Measurements from ENCODE around the gene SERTAD3. TPM values are rescaled to one million over a fixed set of nuclear protein-coding genes. Genes with fewer than 3 reads are reported as not detected.

Gene SERTAD3
- total and polyA plus RNA-seq, 2 experiments from 2014 or later, result 37.9 to 41.2 TPM

DNA sequence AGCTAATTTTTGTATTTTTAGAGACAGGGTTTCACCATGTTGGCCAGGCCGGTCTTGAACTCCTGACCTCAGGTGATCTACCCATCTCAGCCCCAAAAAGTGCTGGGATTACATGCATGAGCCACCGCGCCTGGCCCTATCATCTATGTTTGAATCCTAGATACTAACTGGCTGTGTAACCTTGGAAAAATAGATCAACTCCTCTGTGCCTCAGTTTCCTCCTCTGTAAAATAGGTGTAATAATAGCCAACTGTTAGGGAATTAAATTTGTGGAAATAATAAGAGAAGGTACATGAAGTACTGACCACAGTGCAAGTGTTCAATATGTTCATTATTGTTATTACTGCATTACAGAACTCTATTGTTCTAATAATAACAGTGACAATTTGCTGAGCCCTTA lies 27.0 kb upstream of the SERTAD3 start:
- H2AFZ ChIP-seq, result no peak overlapping the region
- no peak overlapping the region for H3K4me3 ChIP-seq
- H3K79me2 ChIP-seq (ENCODE audit: insufficient read depth), result no peaks in the 10 kb centered on the region
- no peak overlapping the region for H3K4me2 ChIP-seq (ENCODE audit: unreplicated experiment)
- no peaks in the 10 kb centered on the region for H3F3A ChIP-seq (ENCODE audit: insufficient read depth)
- in situ Hi-C loops (cut with MboI), result no loop called here
- no peaks in the 10 kb centered on the region for H3K27me3 ChIP-seq (replicated peaks; ENCODE audit: insufficient read depth)
- no peak for DNase-seq
- TF ChIP-seq EZH2phosphoT487 (IDR thresholded peaks at IDR 0.05; ENCODE audit: insufficient read depth, low read depth) (no peak), EZH2 (IDR thresholded peaks at IDR 0.05; ENCODE audit: insufficient read depth, poor library complexity, severe bottlenecking) (no peak)
- peaks cover 7% of the 10 kb centered on the region; the same call in 1 of the 2 replicates for H3K4me1 ChIP-seq (ENCODE audit: insufficient read depth)
- H3K36me3 ChIP-seq (ENCODE audit: low read depth), result no peaks in the 10 kb centered on the region
- H3K9me3 ChIP-seq (ENCODE audit: low read depth), result no peaks in the 10 kb centered on the region
- H3K27ac ChIP-seq, result no peak overlapping the region
- H3K9ac ChIP-seq, result no peak overlapping the region
- no peaks in the 10 kb centered on the region for H4K20me1 ChIP-seq (ENCODE audit: insufficient read depth)
- no peaks in the 10 kb centered on the region for H3K9me2 ChIP-seq (ENCODE audit: insufficient read depth)
- 93 to 97% methylated on average over 3 of the region's 3 CpGs for WGBS, 2 experiments (ENCODE audit: low coverage in 1 of 2, low lambda C conversion rate in 2 of 2, missing lambda C conversion rate in 2 of 2)

DNA sequence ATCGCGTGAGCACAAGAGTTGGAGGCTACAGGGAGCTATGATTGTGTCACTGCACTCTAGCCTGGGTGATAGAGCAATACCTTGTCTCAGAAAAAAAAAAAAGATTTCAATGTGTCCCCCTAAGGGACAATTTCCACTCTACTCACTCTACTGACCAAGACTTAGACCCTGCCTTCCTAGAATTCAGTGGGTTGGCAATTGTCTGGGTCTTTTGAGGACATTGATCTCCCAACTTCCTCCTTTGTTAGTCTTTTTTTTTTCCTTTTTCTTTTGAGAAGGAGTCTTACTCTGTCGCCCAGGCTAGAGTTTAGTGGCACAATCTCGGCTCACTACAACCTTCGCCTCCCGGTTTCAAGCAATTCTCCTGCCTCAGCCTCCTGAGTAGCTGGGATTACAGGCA lies 24.9 kb upstream of the SERTAD3 start:
- WGBS, 2 experiments (ENCODE audit: low coverage in 1 of 2, low lambda C conversion rate in 2 of 2, missing lambda C conversion rate in 2 of 2), result 92 to 98% methylated on average over 6 of the region's 6 CpGs

DNA sequence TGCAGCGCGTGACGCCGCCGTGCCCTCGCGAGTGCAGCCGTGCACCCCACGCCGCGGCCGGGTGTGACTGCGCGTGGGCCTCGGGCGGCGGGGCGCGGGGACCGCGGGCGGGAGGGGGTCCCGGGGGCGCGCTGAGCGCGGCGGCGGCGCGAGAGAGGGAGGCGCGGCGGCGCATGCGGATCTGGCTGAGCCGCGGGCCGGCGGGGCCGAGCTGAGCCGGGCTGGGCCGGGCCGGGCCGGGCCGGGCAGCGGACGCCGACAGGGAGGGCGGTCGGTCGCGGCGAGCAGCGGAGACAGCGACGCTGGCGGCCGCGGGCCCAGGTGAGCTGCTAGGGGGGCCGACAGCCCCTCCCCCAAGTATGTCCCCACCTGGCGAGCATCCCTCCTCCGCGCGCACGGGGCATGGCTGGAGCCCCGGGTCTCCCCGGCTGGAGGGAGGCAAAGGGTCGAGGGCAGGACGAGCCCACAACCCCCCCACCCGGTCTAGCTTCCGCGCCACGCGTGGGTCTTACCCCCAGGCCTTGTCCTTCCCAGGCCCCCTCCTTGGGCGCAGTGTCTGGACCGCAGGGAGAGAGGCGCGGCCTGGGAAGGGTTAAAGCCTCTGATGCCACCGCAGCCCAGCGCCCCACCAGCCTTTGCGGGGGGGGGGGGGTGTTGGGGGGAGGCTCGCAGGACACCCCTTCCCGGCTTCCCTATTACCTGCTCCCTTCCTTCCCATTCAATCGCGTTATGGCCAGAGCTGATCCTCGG lies 23.0 kb upstream of the SERTAD3 start, which contains the start of gene SPTBN4:
TSS of gene SPTBN4 (plus strand) at position 17 of the 750 bp plus-strand sequence. CDS start 5,621 bp downstream, outside the sequence.
- H3K27ac ChIP-seq, result no peak within 1 kb of the TSS
- peak within 1 kb of the TSS; percentile 29; the same call in 1 of the 2 replicates for H3K9ac ChIP-seq
- peak within 1 kb of the TSS; percentile 79 for H3K4me3 ChIP-seq
- H3K27me3 ChIP-seq (replicated peaks; ENCODE audit: insufficient read depth), result no peaks in the 10 kb centered on the region
- WGBS, 2 experiments (ENCODE audit: low coverage in 1 of 2, low lambda C conversion rate in 2 of 2, missing lambda C conversion rate in 2 of 2), result 8 to 12% methylated on average over 32 to 62 of the region's 87 CpGs
- DNase-seq, result peak; percentile 51
- TF ChIP-seq EZH2phosphoT487 (IDR thresholded peaks at IDR 0.05; ENCODE audit: insufficient read depth, low read depth), result no peak
- TF ChIP-seq EZH2 (IDR thresholded peaks at IDR 0.05; ENCODE audit: insufficient read depth, poor library complexity, severe bottlenecking), result no peak
- no peaks in the 10 kb centered on the region for H4K20me1 ChIP-seq (ENCODE audit: insufficient read depth)
- no peaks in the 10 kb centered on the region for H3K36me3 ChIP-seq (ENCODE audit: low read depth)
- no peaks in the 10 kb centered on the region for H3K9me2 ChIP-seq (ENCODE audit: insufficient read depth)
- H3K9me3 ChIP-seq (ENCODE audit: low read depth), result no peaks in the 10 kb centered on the region
- H2AFZ ChIP-seq, result peak within 1 kb of the TSS; percentile 59
- H3K4me2 ChIP-seq (ENCODE audit: unreplicated experiment), result peak within 1 kb of the TSS; percentile 76
- in situ Hi-C loops (cut with MboI), result no loop called here
- H3K4me1 ChIP-seq (ENCODE audit: insufficient read depth), result peaks cover 22% of the 10 kb centered on the region
- no peaks in the 10 kb centered on the region for H3K79me2 ChIP-seq (ENCODE audit: insufficient read depth)
- peaks cover 8% of the 10 kb centered on the region for H3F3A ChIP-seq (ENCODE audit: insufficient read depth)

More for the DNA sequence above, 24.9 kb upstream of the SERTAD3 start:
- H3K79me2 ChIP-seq (ENCODE audit: insufficient read depth), result no peaks in the 10 kb centered on the region
- no peak overlapping the region for H3K4me3 ChIP-seq
- TF ChIP-seq EZH2phosphoT487 (IDR thresholded peaks at IDR 0.05; ENCODE audit: insufficient read depth, low read depth) (no peak), EZH2 (IDR thresholded peaks at IDR 0.05; ENCODE audit: insufficient read depth, poor library complexity, severe bottlenecking) (no peak)
- in situ Hi-C loops (cut with MboI), result no loop called here
- no peak overlapping the region for H3K27ac ChIP-seq
- H2AFZ ChIP-seq, result no peak overlapping the region
- no peaks in the 10 kb centered on the region for H3K9me3 ChIP-seq (ENCODE audit: low read depth)
- H3K4me2 ChIP-seq (ENCODE audit: unreplicated experiment), result no peak overlapping the region
- no peaks in the 10 kb centered on the region for H3K9me2 ChIP-seq (ENCODE audit: insufficient read depth)
- no peak overlapping the region for H3K9ac ChIP-seq
- H4K20me1 ChIP-seq (ENCODE audit: insufficient read depth), result no peaks in the 10 kb centered on the region
- peaks cover 16% of the 10 kb centered on the region for H3K4me1 ChIP-seq (ENCODE audit: insufficient read depth)
- peaks cover 8% of the 10 kb centered on the region for H3F3A ChIP-seq (ENCODE audit: insufficient read depth)
- no peaks in the 10 kb centered on the region for H3K36me3 ChIP-seq (ENCODE audit: low read depth)
- no peak for DNase-seq
- H3K27me3 ChIP-seq (replicated peaks; ENCODE audit: insufficient read depth), result no peaks in the 10 kb centered on the region

DNA sequence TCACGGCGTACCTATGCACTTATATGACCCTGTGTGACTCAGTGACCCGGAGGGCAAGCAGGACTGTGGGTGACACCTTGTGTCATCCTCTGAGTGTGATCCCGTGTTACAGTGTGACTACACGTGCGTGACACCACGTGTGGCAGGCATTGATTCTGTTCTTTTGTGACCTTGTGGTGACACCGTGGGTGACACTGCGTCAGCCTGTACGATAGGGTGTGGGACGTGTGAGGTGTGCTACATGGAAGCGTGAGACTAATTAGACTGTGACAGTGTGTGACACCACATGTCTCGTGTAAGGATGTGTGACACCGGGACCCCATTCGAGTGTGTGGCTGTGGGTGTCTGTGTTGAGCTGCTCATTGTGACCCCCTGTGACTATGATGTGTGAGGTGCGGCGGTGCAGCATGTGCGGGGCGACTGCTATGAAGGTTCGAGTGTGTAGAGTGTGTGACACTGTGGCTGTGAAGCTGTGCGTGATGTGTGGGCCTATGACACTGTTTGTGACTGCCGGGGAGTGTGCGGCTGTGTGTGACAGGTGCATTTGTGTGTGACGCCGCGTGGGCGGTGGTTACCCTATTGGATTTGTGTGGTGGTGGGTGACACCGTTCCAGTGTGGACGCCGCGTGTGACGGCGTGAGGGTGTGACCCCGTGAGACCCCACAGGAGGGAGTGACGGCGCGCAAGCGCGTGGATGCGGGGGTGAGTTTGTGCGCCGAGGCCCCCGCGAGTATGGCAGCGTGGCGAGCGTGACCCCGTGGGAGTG lies 22.3 kb upstream of the SERTAD3 start:
- Histone ChIP-seq H3K4me3 (peak overlapping the region; percentile 79), H3K27me3 (replicated peaks; ENCODE audit: insufficient read depth) (no peaks in the 10 kb centered on the region), H4K20me1 (ENCODE audit: insufficient read depth) (no peaks in the 10 kb centered on the region), H3F3A (ENCODE audit: insufficient read depth) (peaks cover 8% of the 10 kb centered on the region), H3K79me2 (ENCODE audit: insufficient read depth) (no peaks in the 10 kb centered on the region), H3K4me2 (ENCODE audit: unreplicated experiment) (peak overlapping the region; percentile 76), H3K9me2 (ENCODE audit: insufficient read depth) (no peaks in the 10 kb centered on the region), H3K36me3 (ENCODE audit: low read depth) (no peaks in the 10 kb centered on the region), H3K9ac (peak overlapping the region; percentile 10; the same call in 1 of the 2 replicates), H3K4me1 (ENCODE audit: insufficient read depth) (peaks cover 22% of the 10 kb centered on the region), H3K9me3 (ENCODE audit: low read depth) (no peaks in the 10 kb centered on the region), H2AFZ (peak overlapping the region; percentile 59), H3K27ac (no peak overlapping the region)
- in situ Hi-C loops (cut with MboI), result no loop called here
- 21 to 22% methylated on average over 43 of the region's 48 CpGs for WGBS, 2 experiments (ENCODE audit: low coverage in 1 of 2, low lambda C conversion rate in 2 of 2, missing lambda C conversion rate in 2 of 2)
- DNase-seq, result peak; percentile 11
- TF ChIP-seq EZH2 (IDR thresholded peaks at IDR 0.05; ENCODE audit: insufficient read depth, poor library complexity, severe bottlenecking), result no peak
- TF ChIP-seq EZH2phosphoT487 (IDR thresholded peaks at IDR 0.05; ENCODE audit: insufficient read depth, low read depth), result no peak

All from GM23248 (cell line).